Heart right ventricle (tissue), 16 donors: ENCODE measurements around the gene PILRA. TPM values are rescaled to one million over a fixed set of nuclear protein-coding genes. Genes with fewer than 3 reads are reported as not detected.
A peak's percentile ranks its signal among the peaks of the same experiment; 100 is the strongest.
"Not testable (repeated sequence)": the region's sequence is repeated elsewhere in the genome, so short reads cannot be mapped to it uniquely, and the experiment has no call there.

Experiments used
- ATAC-seq, 8 donors: fragments of 200-7000 bp; cut with Tn5 transposase; one replicate each; pipeline ENCODE4 v1.9.1; 2020; ENCODE audit warnings: mild to moderate bottlenecking in 8 of 8, moderate library complexity in 8 of 8, moderate number of reproducible peaks in 1 of 8
- DNase-seq, 2 donors: peaks; one replicate each; pipeline ENCODE4 v3.0.0-alpha.2; 2020
- H3K27ac ChIP-seq, 10 donors: fragments of 200-600 bp; sonication (generic) in 2 of 10; one replicate each; pipeline versions ENCODE4 v1.5.0 to v1.8.0; 2020 to 2022; ENCODE audit warnings: mild to moderate bottlenecking in 3 of 10
- H3K27me3 ChIP-seq, 7 donors: fragments of 200-600 bp; one replicate each; pipeline ENCODE4 v1.8.0; 2021 to 2022; ENCODE audit warnings: mild to moderate bottlenecking in 2 of 7
- H3K36me3 ChIP-seq, 9 donors: fragments of 200-600 bp; sonication (generic) in 1 of 9; one replicate each; pipeline versions ENCODE4 v1.5.0 to v1.8.0; 2020 to 2022; ENCODE audit warnings: mild to moderate bottlenecking in 2 of 9
- H3K4me1 ChIP-seq, 9 donors: fragments of 200-600 bp; sonication (generic) in 1 of 9; one replicate each; pipeline versions ENCODE4 v1.5.0 to v1.8.0; 2020 to 2022; ENCODE audit warnings: mild to moderate bottlenecking in 4 of 9
- H3K4me3 ChIP-seq, 10 donors: fragments of 200-600 bp; sonication (generic) in 2 of 10; one replicate each; pipeline versions ENCODE4 v1.5.0 to v1.8.0; 2020 to 2022; ENCODE audit warnings: mild to moderate bottlenecking in 7 of 10, moderate library complexity in 2 of 10
- H3K9me3 ChIP-seq, 11 donors: fragments of 200-600 bp in 10 of 11; sonication (generic) in 2 of 11; one replicate each; pipeline versions ENCODE4 v1.5.0 to v1.8.0; 2013 to 2022; ENCODE audit warnings: mild to moderate bottlenecking in 2 of 11, control low read depth in 1 of 11, moderate library complexity in 1 of 11
- WGBS, 2 donors: extraction: QIAGEN DNeasy Blood & Tissue Kit; methylation state at CpG; one replicate each; pipeline ENCODE4 v1.1.7; 2013; ENCODE audit warnings: inconsistent platforms in 1 of 2; 5-methylcytosine and 5-hydroxymethylcytosine counted together
- intact Hi-C, 10 donors: fragments of 100-400 bp; cut with DNase I; formaldehyde crosslinking; loops; one replicate each; pipeline versions ENCODE4 v1.11.1 to v1.14.2; 2022
- long read RNA-seq, 3 donors: library from polyadenylated mRNA; unstranded; transcript quantifications; one replicate each; pipeline ENCODE4 v2.0.0, GENCODE V29; 2020 to 2021
- polyA plus RNA-seq, 2 donors: library from polyadenylated mRNA; stranded (reverse); fragments of 200-250 nt; gene quantifications; one replicate each; pipeline ENCODE4 v1.2.3, GENCODE V29; 2013
- total RNA-seq, 10 donors: library from RNA; stranded (reverse); fragmentation: NEBNext Ultra II Directional in 3 of 10; extraction: Animal tissue kit (Norgen Biotek cat#: 25700) in 3 of 10; gene quantifications; one replicate each; pipeline versions ENCODE4 v1.2.1 to v1.2.4, GENCODE V29; 2021 to 2023
- TF ChIP-seq, protein P1 (sequence below), 9 donors: fragments of 200-600 bp; sonication (generic) in 2 of 9; IDR thresholded peaks; one replicate each; pipeline versions ENCODE4 v1.5.0 to v1.8.0; 2021 to 2022; ENCODE audit warnings: antibody characterized with exemption in 9 of 9, mild to moderate bottlenecking in 5 of 9, moderate library complexity in 1 of 9
- donor health status: Arrhythmogenic right ventricular cardiomyopathy.
- donor health status: ischemic (EF 13 %, LVEDD 7.1; RV severe dilation, severe dysfunction).
- donor health status: healthy with polysubstance abuse.
- donor health status: DM: no; HTN: yes; CAD: no.
- donor health status: DM: no; HTN: no; CAD: no.
- donor health status: ischemic (EF 25% LVEDD 6.9; RV normal size, moderate dysfunction).
- donor health status: ischemic (EF 25% LVEDD 5.7; RV mildly dilated, moderate dysfunction).
- donor health status: healthy.
- donor health status: DM: yes; HTN: yes; CAD: no.
- donor health status: Ischemic cardiomyopathy.
- donor health status: ischemic (EF 35%, LVEDD 5.7; RV mildly dilated, moderate dysfunction).
- donor health status: nonischemic (EF 11% LVEDD 7.7; RV severe dilation, severe dysfunction).
- donor health status: DM: yes; HTN: yes; CAD: no.
- donor health status: PGD.
- donor health status: ischemic (EF 29% LVEDD 5.4; RV normal size, mild dysfunction).
- donor health status: nonischemic (EF 23%, LVEDD 6.1; RV moderate dilation, normal function).

The PILRA gene
- total RNA-seq (10 to 100 TPM in 1 of 10 donors, 1 to 10 TPM in 9; 1.1 to 12.4 (median 2.5) TPM), polyA plus RNA-seq (1 to 10 TPM; 2.9 to 4.2 TPM)
- long read RNA-seq, donor 1, partial matches to known transcripts: 0 of 1 reads
- long read RNA-seq, donor 1, other reads (novel, unspliced or antisense): 1 of 1 reads
- long read RNA-seq, donor 2, partial matches to known transcripts: 1 of 3 reads
- long read RNA-seq, donor 2, other reads (novel, unspliced or antisense): 0 of 3 reads
- long read RNA-seq, donor 3, partial matches to known transcripts: 1 of 1 reads
- long read RNA-seq, donor 3, other reads (novel, unspliced or antisense): 0 of 1 reads

GRCh38 chr7:100373261-100373831 lies at the start of gene PILRA:
TSS of gene PILRA (plus strand) at chr7:100373487. CDS start at chr7:100373657, 170 bp downstream.
- peaks cover 0 to 24% (median 0%) of the 10 kb centered on the region in 9 donors for H3K36me3 ChIP-seq
- H3K27ac ChIP-seq: peak within 1 kb of the TSS in 6 of 10 donors; percentile 43 to 95 (median 54)
- H3K4me1 ChIP-seq: peaks cover 0 to 66% (median 0%) of the 10 kb centered on the region in 9 donors
- peak within 1 kb of the TSS in 5 of 10 donors; percentile 1 to 57 (median 13) for H3K4me3 ChIP-seq
- ATAC-seq: peak in 7 of 8 donors; percentile 43 to 68 (median 52)
- H3K27me3 ChIP-seq: no peaks in the 10 kb centered on the region
- H3K9me3 ChIP-seq: no peaks in the 10 kb centered on the region
- 59 to 67% methylated on average over 12 of the region's 12 CpGs for WGBS, 2 donors
- TF ChIP-seq, protein P1, sequence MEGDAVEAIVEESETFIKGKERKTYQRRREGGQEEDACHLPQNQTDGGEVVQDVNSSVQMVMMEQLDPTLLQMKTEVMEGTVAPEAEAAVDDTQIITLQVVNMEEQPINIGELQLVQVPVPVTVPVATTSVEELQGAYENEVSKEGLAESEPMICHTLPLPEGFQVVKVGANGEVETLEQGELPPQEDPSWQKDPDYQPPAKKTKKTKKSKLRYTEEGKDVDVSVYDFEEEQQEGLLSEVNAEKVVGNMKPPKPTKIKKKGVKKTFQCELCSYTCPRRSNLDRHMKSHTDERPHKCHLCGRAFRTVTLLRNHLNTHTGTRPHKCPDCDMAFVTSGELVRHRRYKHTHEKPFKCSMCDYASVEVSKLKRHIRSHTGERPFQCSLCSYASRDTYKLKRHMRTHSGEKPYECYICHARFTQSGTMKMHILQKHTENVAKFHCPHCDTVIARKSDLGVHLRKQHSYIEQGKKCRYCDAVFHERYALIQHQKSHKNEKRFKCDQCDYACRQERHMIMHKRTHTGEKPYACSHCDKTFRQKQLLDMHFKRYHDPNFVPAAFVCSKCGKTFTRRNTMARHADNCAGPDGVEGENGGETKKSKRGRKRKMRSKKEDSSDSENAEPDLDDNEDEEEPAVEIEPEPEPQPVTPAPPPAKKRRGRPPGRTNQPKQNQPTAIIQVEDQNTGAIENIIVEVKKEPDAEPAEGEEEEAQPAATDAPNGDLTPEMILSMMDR (IDR thresholded peaks at IDR 0.05): no peak
- intact Hi-C loops: no loop called here
- DNase-seq: no peak

DNA sequence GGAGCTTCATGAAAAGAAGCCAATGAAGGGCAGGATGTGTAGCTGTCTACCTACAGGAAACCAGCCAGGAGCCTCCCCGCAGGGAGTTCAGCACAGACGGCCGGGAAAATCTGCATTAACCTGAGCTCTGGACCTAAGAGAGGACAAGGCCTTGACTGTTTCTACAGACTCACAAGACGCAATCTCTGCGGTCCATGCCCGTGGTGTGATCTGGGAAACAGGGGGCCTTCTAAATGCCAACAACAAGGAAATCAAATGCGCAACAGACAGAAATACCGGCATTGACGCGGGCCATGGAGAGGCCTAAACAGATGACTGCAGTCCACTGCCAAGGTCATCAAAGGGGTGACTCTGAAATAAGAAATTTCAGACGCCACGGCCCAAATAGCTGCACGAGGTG lies 49.1 kb upstream of the PILRA start:
- H3K4me3 ChIP-seq, H3K9me3 ChIP-seq, H3K4me1 ChIP-seq, DNase-seq, H3K27ac ChIP-seq, intact Hi-C loops, H3K27me3 ChIP-seq, ATAC-seq: not testable (repeated sequence)
- peaks cover 0 to 65% (median 4%) of the 10 kb centered on the region in 9 donors for H3K36me3 ChIP-seq
- 92 to 93% methylated on average over 11 of the region's 13 CpGs for WGBS, 2 donors

- 83 to 91% methylated on average over 9 of the region's 9 CpGs for WGBS, 2 donors
- H3K27me3 ChIP-seq, H3K9me3 ChIP-seq, H3K4me3 ChIP-seq, H3K27ac ChIP-seq, DNase-seq, intact Hi-C loops, H3K4me1 ChIP-seq, ATAC-seq: not testable (repeated sequence)
- peaks cover 0 to 67% (median 0%) of the 10 kb centered on the region in 9 donors for H3K36me3 ChIP-seq
These were observed 47.6 kb upstream of the PILRA start for GRCh38 chr7:100325671-100326070.

GRCh38 chr7:100326914-100327313 lies 46.4 kb upstream of the PILRA start:
- ATAC-seq, H3K27me3 ChIP-seq, DNase-seq, intact Hi-C loops, H3K9me3 ChIP-seq, H3K4me3 ChIP-seq, H3K27ac ChIP-seq, H3K4me1 ChIP-seq: not testable (repeated sequence)
- 94% methylated on average over 10 of the region's 11 CpGs for WGBS, 2 donors
- peaks cover 0 to 72% (median 0%) of the 10 kb centered on the region in 9 donors for H3K36me3 ChIP-seq

- H3K9me3 ChIP-seq, H3K27me3 ChIP-seq, intact Hi-C loops: not testable (repeated sequence)
- peaks cover 0 to 40% (median 0%) of the 10 kb centered on the region in 9 donors for H3K36me3 ChIP-seq
- H3K4me3 ChIP-seq: peak overlapping the region; percentile 67 to 91 (median 80)
- peaks cover 0 to 24% (median 12%) of the 10 kb centered on the region in 9 donors for H3K4me1 ChIP-seq
- DNase-seq (peak; percentile 92 to 95), ATAC-seq (peak; percentile 98 to 100 (median 100))
- WGBS, 2 donors: 0 to 1% methylated on average over 78 to 80 of the region's 85 CpGs
- H3K27ac ChIP-seq: peak overlapping the region; percentile 61 to 98 (median 94)
- TF ChIP-seq, protein P1 (IDR thresholded peaks at IDR 0.05): peak in 1 of 9 donors; percentile 10
These were observed 37.5 kb upstream of the PILRA start for GRCh38 chr7:100335566-100336466.

DNA sequence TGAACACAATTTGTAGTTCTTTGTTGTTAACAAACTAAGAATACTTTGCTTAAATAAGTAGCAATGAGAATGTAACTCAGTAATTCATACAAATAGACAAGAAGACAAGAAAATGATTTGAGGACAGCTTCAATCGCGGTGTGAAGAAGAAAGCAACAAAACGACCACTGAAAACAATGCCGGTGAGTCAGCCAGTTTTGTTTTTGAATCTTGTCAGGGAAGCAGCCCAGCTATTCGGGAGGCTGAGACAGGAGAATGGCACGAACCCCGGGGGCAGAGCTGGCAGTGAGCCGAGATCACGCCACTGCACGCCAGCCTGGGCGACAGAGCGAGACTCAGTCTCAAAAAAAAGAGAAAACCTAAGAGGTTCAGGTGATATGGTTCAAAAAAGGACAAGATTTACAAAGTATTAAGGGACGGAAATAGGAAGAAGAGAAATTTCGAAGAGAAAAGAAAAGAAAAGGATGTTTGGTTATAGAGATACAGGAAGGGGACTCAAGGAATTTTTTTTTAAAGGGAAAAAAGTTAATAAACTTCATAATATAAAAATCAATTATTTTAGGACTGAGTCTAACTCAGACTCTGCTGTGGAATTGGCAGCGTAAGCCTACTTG lies 35.1 kb upstream of the PILRA start:
- WGBS, 2 donors: 83 to 92% methylated on average over 15 of the region's 15 CpGs
- ATAC-seq, DNase-seq, H3K27me3 ChIP-seq, H3K4me3 ChIP-seq, intact Hi-C loops, H3K9me3 ChIP-seq, H3K27ac ChIP-seq: not testable (repeated sequence)
- Histone ChIP-seq H3K36me3 (peaks cover 0 to 53% (median 0%) of the 10 kb centered on the region in 9 donors), H3K4me1 (peaks cover 0 to 35% (median 17%) of the 10 kb centered on the region in 9 donors)

DNA sequence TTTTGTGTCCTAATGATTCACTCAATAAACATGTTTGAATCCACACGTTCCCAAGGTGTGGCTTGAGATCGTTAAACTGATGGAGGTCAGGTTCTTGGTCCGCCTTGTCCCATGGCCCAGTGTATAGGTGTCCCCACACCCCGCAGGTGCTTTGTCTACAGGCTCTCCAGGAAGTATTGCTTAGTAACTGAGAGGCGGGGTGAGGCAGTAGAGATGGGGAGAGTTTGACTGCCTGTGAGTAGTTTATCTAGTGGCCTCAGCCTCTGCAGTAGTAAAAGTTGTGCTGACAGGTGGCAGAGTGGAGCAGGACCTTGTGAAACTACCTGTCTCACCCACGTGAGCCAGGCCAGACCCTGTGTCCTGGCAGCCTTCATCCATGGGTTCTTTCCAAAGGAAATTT lies 32.0 kb upstream of the PILRA start:
- not testable (repeated sequence) for DNase-seq, ATAC-seq, H3K27me3 ChIP-seq, H3K4me3 ChIP-seq, H3K27ac ChIP-seq, H3K9me3 ChIP-seq
- intact Hi-C loops: loop anchor here in 2 of 10 donors (10.0 kb wide), 1 partner anchor 206 kb away; no protein-coding TSS in a partner anchor
- Histone ChIP-seq H3K36me3 (peaks cover 0 to 75% (median 3%) of the 10 kb centered on the region in 9 donors), H3K4me1 (peaks cover 0 to 44% (median 26%) of the 10 kb centered on the region in 9 donors)
- WGBS, 2 donors: 73 to 85% methylated on average over 6 of the region's 6 CpGs
